Parathyroid adenoma (tissue), 2 donors: ENCODE results near the gene SOX5.

Experiments used
- H2AFZ ChIP-seq: fragments of 300-600 bp; sonication (generic); one replicate; pipeline ENCODE4 v1.7.0; 2017; ENCODE audit warnings: antibody characterized with exemption, mild to moderate bottlenecking
- H3K27ac ChIP-seq: fragments of 300-600 bp; sonication (generic); one replicate; pipeline ENCODE4 v1.7.0; 2017
- H3K27me3 ChIP-seq: fragments of 300-600 bp; sonication (generic); one replicate; pipeline ENCODE4 v1.7.0; 2017; ENCODE audit warnings: low read length; ENCODE audit not compliant: control insufficient read depth, insufficient read depth
- H3K36me3 ChIP-seq: fragments of 300-600 bp; sonication (generic); one replicate; pipeline ENCODE4 v1.7.0; 2017; ENCODE audit warnings: low read length; ENCODE audit not compliant: control insufficient read depth, insufficient read depth
- H3K4me1 ChIP-seq: fragments of 300-600 bp; sonication (generic); one replicate; pipeline ENCODE4 v1.7.0; 2017; ENCODE audit warnings: control low read depth
- H3K4me2 ChIP-seq: fragments of 300-600 bp; sonication (generic); one replicate; pipeline ENCODE4 v1.7.0; 2017; ENCODE audit warnings: low read length
- H3K4me3 ChIP-seq: fragments of 300-600 bp; sonication (generic); one replicate; pipeline ENCODE4 v1.7.0; 2017; ENCODE audit warnings: low read depth, low read length
- H3K79me2 ChIP-seq: fragments of 300-600 bp; sonication (generic); one replicate; pipeline ENCODE4 v1.7.0; 2017; ENCODE audit warnings: control low read depth
- H3K9ac ChIP-seq: fragments of 300-600 bp; sonication (generic); one replicate; pipeline ENCODE4 v1.7.0; 2017; ENCODE audit warnings: mild to moderate bottlenecking
- H3K9me3 ChIP-seq: fragments of 300-600 bp; sonication (generic); one replicate; pipeline ENCODE4 v1.7.0; 2017; ENCODE audit warnings: low read length; ENCODE audit not compliant: control insufficient read depth
- TF ChIP-seq, protein P1 (sequence below): fragments of 300-600 bp; sonication (generic); IDR thresholded peaks from one replicate; pipeline ENCODE4 v1.7.0; 2017; ENCODE audit warnings: antibody characterized with exemption, mild to moderate bottlenecking
- donor health status: primary hyperparathyroidism.

SOX5 gene

DNA sequence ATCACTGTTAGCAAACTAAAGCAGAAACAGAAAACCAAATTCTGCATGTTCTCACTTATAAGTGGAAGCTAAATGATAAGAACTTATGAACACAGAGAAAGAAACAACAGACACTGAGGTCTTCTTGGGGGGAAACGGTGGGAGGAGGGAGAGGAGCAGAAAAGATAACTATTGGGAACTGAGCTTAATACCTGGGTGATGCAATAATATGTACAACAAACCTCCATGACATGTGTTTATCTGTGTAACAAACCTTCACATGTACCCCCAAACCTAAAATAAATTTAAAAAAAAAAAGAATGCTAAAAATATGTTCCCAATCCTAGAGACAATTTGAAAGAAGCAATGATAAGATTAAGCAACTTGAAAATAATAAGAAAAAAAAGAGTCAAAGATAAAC is 89.5 kb downstream of the SOX5 start:
- H3K4me3 ChIP-seq = no peak overlapping the region
- no peaks in the 10 kb centered on the region for H3K79me2 ChIP-seq
- no peaks in the 10 kb centered on the region for H3K4me1 ChIP-seq
- no peaks in the 10 kb centered on the region for H3K36me3 ChIP-seq
- TF ChIP-seq, protein P1, sequence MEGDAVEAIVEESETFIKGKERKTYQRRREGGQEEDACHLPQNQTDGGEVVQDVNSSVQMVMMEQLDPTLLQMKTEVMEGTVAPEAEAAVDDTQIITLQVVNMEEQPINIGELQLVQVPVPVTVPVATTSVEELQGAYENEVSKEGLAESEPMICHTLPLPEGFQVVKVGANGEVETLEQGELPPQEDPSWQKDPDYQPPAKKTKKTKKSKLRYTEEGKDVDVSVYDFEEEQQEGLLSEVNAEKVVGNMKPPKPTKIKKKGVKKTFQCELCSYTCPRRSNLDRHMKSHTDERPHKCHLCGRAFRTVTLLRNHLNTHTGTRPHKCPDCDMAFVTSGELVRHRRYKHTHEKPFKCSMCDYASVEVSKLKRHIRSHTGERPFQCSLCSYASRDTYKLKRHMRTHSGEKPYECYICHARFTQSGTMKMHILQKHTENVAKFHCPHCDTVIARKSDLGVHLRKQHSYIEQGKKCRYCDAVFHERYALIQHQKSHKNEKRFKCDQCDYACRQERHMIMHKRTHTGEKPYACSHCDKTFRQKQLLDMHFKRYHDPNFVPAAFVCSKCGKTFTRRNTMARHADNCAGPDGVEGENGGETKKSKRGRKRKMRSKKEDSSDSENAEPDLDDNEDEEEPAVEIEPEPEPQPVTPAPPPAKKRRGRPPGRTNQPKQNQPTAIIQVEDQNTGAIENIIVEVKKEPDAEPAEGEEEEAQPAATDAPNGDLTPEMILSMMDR = no peak
- H3K9ac ChIP-seq = no peak overlapping the region
- H3K4me2 ChIP-seq = no peak overlapping the region
- no peak overlapping the region for H3K27ac ChIP-seq
- H3K27me3 ChIP-seq = no peaks in the 10 kb centered on the region
- no peak overlapping the region for H2AFZ ChIP-seq
- no peaks in the 10 kb centered on the region for H3K9me3 ChIP-seq

DNA sequence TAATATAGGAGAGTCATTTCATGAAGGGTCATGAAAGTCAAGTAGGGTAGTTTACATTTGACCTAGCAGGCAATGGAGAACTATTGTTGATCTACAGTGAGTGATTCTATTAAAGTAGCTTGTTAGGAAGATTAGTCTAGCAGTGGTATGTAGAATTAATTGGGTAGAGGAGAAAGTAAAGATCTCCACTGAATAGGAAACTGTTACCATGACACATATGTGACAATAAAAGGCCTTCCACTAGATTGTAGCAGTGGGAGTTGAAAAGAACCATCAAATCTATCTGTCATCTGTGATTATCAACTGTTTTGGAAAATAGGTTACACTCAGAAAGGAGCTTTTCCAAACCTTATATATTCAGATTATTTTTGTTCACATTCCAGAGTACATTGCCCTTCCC is 92.3 kb downstream of the SOX5 start:
- Histone ChIP-seq H3K4me1 (no peaks in the 10 kb centered on the region), H3K9ac (no peak overlapping the region), H3K4me3 (no peak overlapping the region), H3K36me3 (no peaks in the 10 kb centered on the region), H3K9me3 (no peaks in the 10 kb centered on the region), H3K27me3 (no peaks in the 10 kb centered on the region), H3K4me2 (no peak overlapping the region), H2AFZ (no peak overlapping the region), H3K27ac (no peak overlapping the region), H3K79me2 (no peaks in the 10 kb centered on the region)
- TF ChIP-seq, protein P1 = no peak

DNA sequence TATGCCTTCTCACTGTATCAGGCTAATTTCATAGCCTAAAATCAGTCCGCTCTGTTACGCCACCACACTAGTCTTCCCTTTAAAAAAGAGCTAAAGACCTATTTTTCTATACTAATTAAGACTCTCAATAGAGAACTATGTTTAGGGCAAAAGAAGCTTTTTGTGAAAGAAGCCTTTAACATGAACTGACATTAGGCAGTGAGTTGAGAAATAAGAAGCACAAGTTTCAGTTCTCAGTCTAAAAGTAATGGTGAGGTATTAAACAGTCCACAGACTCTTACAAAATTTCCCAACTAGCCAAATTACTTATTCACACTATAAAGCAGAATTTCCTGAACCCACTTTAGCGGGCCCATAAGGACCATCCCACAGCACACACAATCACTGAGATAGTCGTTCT is 93.7 kb downstream of the SOX5 start:
- no peak overlapping the region for H3K27ac ChIP-seq
- no peak overlapping the region for H3K9ac ChIP-seq
- H3K4me3 ChIP-seq = no peak overlapping the region
- H3K4me2 ChIP-seq = no peak overlapping the region
- H3K36me3 ChIP-seq = no peaks in the 10 kb centered on the region
- TF ChIP-seq, protein P1 = no peak
- H3K79me2 ChIP-seq = no peaks in the 10 kb centered on the region
- H2AFZ ChIP-seq = no peak overlapping the region
- no peaks in the 10 kb centered on the region for H3K27me3 ChIP-seq
- H3K9me3 ChIP-seq = no peaks in the 10 kb centered on the region
- H3K4me1 ChIP-seq = no peaks in the 10 kb centered on the region

DNA sequence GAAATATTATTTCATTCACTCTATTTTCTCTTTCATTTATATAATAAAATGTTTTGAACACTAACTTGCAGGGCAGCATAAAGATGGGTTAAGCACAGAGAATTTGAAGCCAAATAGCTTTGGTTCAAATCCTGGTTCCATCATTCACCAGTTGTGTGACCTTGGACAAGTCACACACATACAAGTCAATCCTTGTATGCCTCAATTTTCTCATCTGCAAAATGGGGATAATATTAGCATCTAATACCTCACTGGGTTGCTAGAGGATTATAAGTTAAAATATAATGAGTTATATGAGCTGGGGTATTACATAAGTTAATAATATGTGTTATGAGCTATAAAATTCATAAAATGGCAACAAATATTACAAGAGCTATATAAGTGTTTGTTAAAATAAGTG is 94.9 kb downstream of the SOX5 start:
- H3K36me3 ChIP-seq = no peaks in the 10 kb centered on the region
- H3K79me2 ChIP-seq = no peaks in the 10 kb centered on the region
- TF ChIP-seq, protein P1 = no peak

DNA sequence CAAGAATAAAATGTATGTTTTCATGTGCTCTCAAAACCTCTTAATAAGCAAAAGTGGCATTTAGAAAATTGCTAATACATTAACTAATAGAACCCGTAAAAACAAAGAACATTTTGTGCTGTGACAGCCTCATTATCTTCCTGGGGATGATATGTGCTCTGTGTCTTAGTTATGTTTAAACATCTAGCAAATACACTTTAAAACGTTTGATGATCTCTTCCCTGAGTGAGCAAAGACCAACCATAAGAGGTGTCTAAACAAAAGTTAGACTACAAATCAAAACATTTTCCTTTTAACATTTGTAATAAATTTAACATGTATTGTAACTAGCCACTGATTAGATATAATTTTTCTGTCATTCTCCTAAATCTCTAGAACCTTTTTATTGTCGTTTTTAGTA is 95.8 kb downstream of the SOX5 start:
- H3K4me1 ChIP-seq = no peaks in the 10 kb centered on the region
- H3K9ac ChIP-seq = no peak overlapping the region
- H3K27me3 ChIP-seq = no peaks in the 10 kb centered on the region
- H3K4me2 ChIP-seq = no peak overlapping the region
- TF ChIP-seq, protein P1 = no peak
- no peaks in the 10 kb centered on the region for H3K9me3 ChIP-seq
- H3K27ac ChIP-seq = no peak overlapping the region
- H3K4me3 ChIP-seq = no peak overlapping the region
- no peaks in the 10 kb centered on the region for H3K36me3 ChIP-seq
- no peak overlapping the region for H2AFZ ChIP-seq
- H3K79me2 ChIP-seq = no peaks in the 10 kb centered on the region

More for the DNA sequence above, 94.9 kb downstream of the SOX5 start:
- no peak overlapping the region for H2AFZ ChIP-seq
- H3K9me3 ChIP-seq = no peaks in the 10 kb centered on the region
- no peak overlapping the region for H3K27ac ChIP-seq
- no peak overlapping the region for H3K9ac ChIP-seq
- H3K4me2 ChIP-seq = no peak overlapping the region
- H3K27me3 ChIP-seq = no peaks in the 10 kb centered on the region
- no peaks in the 10 kb centered on the region for H3K4me1 ChIP-seq
- no peak overlapping the region for H3K4me3 ChIP-seq
